HEK293 (cell line): ENCODE data around the gene PPP1R27.
A peak's percentile ranks its signal among the peaks of the same experiment; 100 is the strongest.

ENCODE experiments used
- ATF2 ChIP-seq: fragments of 450-650 bp; formaldehyde crosslinking; IDR thresholded peaks from 2 replicates; pipeline ENCODE4 v1.5.1; 2016; ENCODE audit warnings: missing biosample characterization, missing genetic modification characterization, low read depth
- CTCF ChIP-seq: fragments of 450-650 bp; formaldehyde crosslinking; IDR thresholded peaks from 2 replicates; pipeline ENCODE4 v1.5.1; 2016; ENCODE audit warnings: missing biosample characterization, missing genetic modification characterization
- HOXC10 ChIP-seq: sonication (generic); formaldehyde crosslinking; IDR thresholded peaks from 2 replicates; pipeline ENCODE4 v1.8.1; 2023; ENCODE audit warnings: mild to moderate bottlenecking, missing genetic modification reagents
- KLF17 ChIP-seq: fragments of 450-650 bp; formaldehyde crosslinking; IDR thresholded peaks from 2 replicates; pipeline ENCODE4 v1.5.1; 2016; ENCODE audit warnings: missing biosample characterization, missing genetic modification characterization
- PBX3 ChIP-seq: sonication (generic); formaldehyde crosslinking; IDR thresholded peaks from 2 replicates; pipeline ENCODE4 v1.8.1; 2022; ENCODE audit warnings: mild to moderate bottlenecking, moderate library complexity, missing genetic modification reagents
- RBAK ChIP-seq: fragments of 450-650 bp; formaldehyde crosslinking; IDR thresholded peaks from 2 replicates; pipeline ENCODE4 v1.5.1; 2016; ENCODE audit warnings: missing biosample characterization, missing genetic modification characterization
- TSHZ1 ChIP-seq: fragments of 450-650 bp; formaldehyde crosslinking; IDR thresholded peaks from 2 replicates; pipeline ENCODE4 v1.5.1; 2016; ENCODE audit warnings: missing biosample characterization, missing genetic modification characterization, borderline replicate concordance
- YY1 ChIP-seq: fragments of 450-650 bp; formaldehyde crosslinking; IDR thresholded peaks from 2 replicates; pipeline ENCODE4 v1.5.1; 2018; ENCODE audit warnings: missing biosample characterization, missing genetic modification characterization
- ZBTB20 ChIP-seq: fragments of 450-650 bp; formaldehyde crosslinking; IDR thresholded peaks from 2 replicates; pipeline ENCODE4 v1.5.1; 2016; ENCODE audit warnings: missing biosample characterization, missing genetic modification characterization
- ZBTB48 ChIP-seq: fragments of 450-650 bp; formaldehyde crosslinking; IDR thresholded peaks from 2 replicates; pipeline ENCODE4 v1.5.1; 2016; ENCODE audit warnings: missing biosample characterization, missing genetic modification characterization
- ZBTB49 ChIP-seq: fragments of 450-650 bp; formaldehyde crosslinking; IDR thresholded peaks from 2 replicates; pipeline ENCODE4 v1.5.1; 2016; ENCODE audit warnings: missing biosample characterization, missing genetic modification characterization, low read depth
- ZNF121 ChIP-seq: fragments of 450-650 bp; formaldehyde crosslinking; IDR thresholded peaks from 2 replicates; pipeline ENCODE4 v1.5.1; 2016; ENCODE audit warnings: missing biosample characterization, missing genetic modification characterization
- ZNF16 ChIP-seq: fragments of 450-650 bp; formaldehyde crosslinking; IDR thresholded peaks from 2 replicates; pipeline ENCODE4 v1.5.1; 2016; ENCODE audit warnings: low read depth, missing biosample characterization, missing genetic modification characterization
- ZNF174 ChIP-seq: fragments of 450-650 bp; formaldehyde crosslinking; IDR thresholded peaks from 2 replicates; pipeline ENCODE4 v1.5.0; 2017; ENCODE audit warnings: missing biosample characterization, mild to moderate bottlenecking, missing genetic modification characterization
- ZNF211 ChIP-seq: fragments of 450-650 bp; formaldehyde crosslinking; IDR thresholded peaks from 2 replicates; pipeline ENCODE4 v1.5.1; 2016; ENCODE audit warnings: low read depth, missing biosample characterization, missing genetic modification characterization
- ZNF26 ChIP-seq: fragments of 450-650 bp; formaldehyde crosslinking; IDR thresholded peaks from 2 replicates; pipeline ENCODE4 v1.5.1; 2016; ENCODE audit warnings: missing biosample characterization, missing genetic modification characterization
- ZNF280D ChIP-seq: fragments of 450-650 bp; formaldehyde crosslinking; IDR thresholded peaks from 2 replicates; pipeline ENCODE4 v1.5.1; 2016; ENCODE audit warnings: missing biosample characterization, missing genetic modification characterization
- ZNF292 ChIP-seq: fragments of 450-650 bp; formaldehyde crosslinking; IDR thresholded peaks from 2 replicates; pipeline ENCODE4 v1.5.1; 2016; ENCODE audit warnings: low read depth, missing biosample characterization, missing genetic modification characterization, borderline replicate concordance
- ZNF394 ChIP-seq: fragments of 450-650 bp; formaldehyde crosslinking; IDR thresholded peaks from 2 replicates; pipeline ENCODE4 v1.5.1; 2016; ENCODE audit warnings: missing biosample characterization, missing genetic modification characterization, mild to moderate bottlenecking, moderate library complexity, borderline replicate concordance
- ZXDB ChIP-seq: fragments of 450-650 bp; formaldehyde crosslinking; IDR thresholded peaks from 2 replicates; pipeline ENCODE4 v1.5.1; 2016; ENCODE audit warnings: missing biosample characterization, missing genetic modification characterization

The PPP1R27 gene

GRCh38 chr17:81867170-81867990 is 32.5 kb upstream of the PPP1R27 start (continued):
- TF ChIP-seq KLF17 (tag by site-specific recombination) (no peak), CTCF (no peak), ZNF280D (tag by site-specific recombination) (no peak), YY1 (tag by site-specific recombination) (no peak), ZNF121 (tag by site-specific recombination) (0 out of 2 replicates have a peak, but pooled peaks have one; percentile 49), ZNF292 (tag by site-specific recombination) (no peak), RBAK (tag by site-specific recombination) (no peak), HOXC10 (CRISPR knock-in tag) (no peak), ZNF394 (no peak; the same call in none of the 2 replicates), ZBTB20 (tag by site-specific recombination) (peak; percentile 81), ATF2 (tag by site-specific recombination) (no peak), ZNF26 (tag by site-specific recombination) (no peak), ZNF16 (no peak), PBX3 (no peak), ZBTB49 (tag by site-specific recombination) (no peak), ZNF174 (tag by site-specific recombination) (no peak), ZBTB48 (peak; percentile 86), ZNF211 (no peak), ZXDB (tag by site-specific recombination) (0 out of 2 replicates have a peak, but pooled peaks have one; percentile 23), TSHZ1 (tag by site-specific recombination) (peak; percentile 13; the same call in 1 of the 2 replicates)
